GM12878 (cell line): ENCODE data around the gene TRUB2. TPM values are rescaled to one million over a fixed set of nuclear protein-coding genes. Genes with fewer than 3 reads are reported as not detected.

ENCODE experiments used
- CREM ChIP-seq: IDR thresholded peaks from 2 replicates; pipeline ENCODE4 v1.6.1; 2014; ENCODE audit warnings: antibody characterized with exemption, low read depth
- DPF2 ChIP-seq: fragments of 450-650 bp; IDR thresholded peaks from 2 replicates; pipeline ENCODE4 v1.6.1; 2017; ENCODE audit warnings: mild to moderate bottlenecking
- E2F8 ChIP-seq: fragments of 450-650 bp; IDR thresholded peaks from 2 replicates; pipeline ENCODE4 v1.6.1; 2018; ENCODE audit warnings: mild to moderate bottlenecking, low read depth, moderate library complexity; ENCODE audit not compliant: partially characterized antibody
- EP300 ChIP-seq, 2 experiments: fragments of 150-350 bp in 1 of 2; IDR thresholded peaks; 2 replicates each; pipeline ENCODE4 v1.6.1; 2011 to 2012; ENCODE audit warnings: low read depth in 2 of 2, low read length in 2 of 2, borderline replicate concordance in 1 of 2, improper control_type of control experiment in 1 of 2, inconsistent platforms in 1 of 2; ENCODE audit not compliant: control insufficient read depth in 1 of 2
- FOXM1 ChIP-seq: IDR thresholded peaks from 2 replicates; pipeline ENCODE4 v1.6.1; 2012; ENCODE audit warnings: low read depth, mild to moderate bottlenecking, inconsistent platforms, low read length, moderate library complexity
- HDGF ChIP-seq: fragments of 450-650 bp; IDR thresholded peaks from 2 replicates; pipeline ENCODE4 v1.6.1; 2016; ENCODE audit warnings: antibody characterized with exemption
- MYB ChIP-seq: fragments of 150-350 bp; IDR thresholded peaks from 2 replicates; pipeline ENCODE4 v1.6.1; 2014; ENCODE audit warnings: mild to moderate bottlenecking, low read depth, low read length, borderline replicate concordance
- POU2F2 ChIP-seq: IDR thresholded peaks from 3 replicates; pipeline ENCODE4 v1.6.1; 2011; ENCODE audit warnings: low read depth, mild to moderate bottlenecking, low read length, borderline replicate concordance
- RCOR1 ChIP-seq: conservative IDR thresholded peaks from 2 replicates; pipeline ENCODE4 v1.6.1; 2012; ENCODE audit warnings: low read depth, low read length, improper control_type of control experiment
- RELA ChIP-seq: fragments of 450-650 bp; IDR thresholded peaks from 2 replicates; pipeline ENCODE4 v1.8.0; 2014; ENCODE audit warnings: borderline replicate concordance; ENCODE audit not compliant: partially characterized antibody
- SIX5 ChIP-seq: IDR thresholded peaks from 2 replicates; pipeline ENCODE4 v1.6.1; 2011; ENCODE audit warnings: mild to moderate bottlenecking, low read depth, low read length, moderate library complexity; ENCODE audit not compliant: severe bottlenecking
- SMAD5 ChIP-seq: IDR thresholded peaks from 2 replicates; pipeline ENCODE4 v1.6.1; 2016; ENCODE audit warnings: antibody characterized with exemption, low read depth
- SREBF1 ChIP-seq: IDR thresholded peaks from 2 replicates; pipeline ENCODE4 v1.6.1; 2012; ENCODE audit warnings: mild to moderate bottlenecking, low read length
- YBX1 ChIP-seq: fragments of 450-650 bp; IDR thresholded peaks from 2 replicates; pipeline ENCODE4 v1.6.1; 2016; ENCODE audit warnings: antibody characterized with exemption
- ZBTB4 ChIP-seq: fragments of 450-650 bp; formaldehyde crosslinking; IDR thresholded peaks from 2 replicates; pipeline ENCODE4 v1.4.0; 2022; ENCODE audit warnings: mild to moderate bottlenecking, moderate library complexity
- polyA plus RNA-seq, 11 experiments: library from polyadenylated mRNA; depleted of rRNA in 4 of 11; unstranded in 6 of 11; stranded (reverse) in 5 of 11; fragments of >200 nt; fragmentation: Nextera tagmentation in 4 of 11; fragmentation: Illumina TruSeq in 1 of 11; extraction: Ambion mirVana in 4 of 11; extraction: Trizol in 1 of 11; gene quantifications; 1 replicate in 1 of 11; 2 replicates in 10 of 11; pipeline versions ENCODE4 v1.2.1 to v1.2.3, GENCODE V29; 2011 to 2016; ENCODE audit warnings: inconsistent platforms in 2 of 11, missing spikeins in 2 of 11, low read depth in 1 of 11
- total RNA-seq, 4 experiments: library from RNA; depleted of rRNA in 3 of 4; stranded (reverse); fragments of >200 nt in 3 of 4; fragmentation: Illumina TruSeq in 1 of 4; extraction: Trizol in 1 of 4; gene quantifications; 2 replicates each; pipeline versions ENCODE4 v1.2.1 to v1.2.3, GENCODE V29; 2013 to 2021
- TF ChIP-seq, protein P1 (sequence below): fragments of 450-650 bp; conservative IDR thresholded peaks from 2 replicates; pipeline ENCODE4 v1.6.1; 2017; ENCODE audit warnings: mild to moderate bottlenecking, moderate library complexity
- TF ChIP-seq, protein P2 (sequence below): fragments of 450-650 bp; IDR thresholded peaks from 2 replicates; pipeline ENCODE4 v1.6.1; 2017; ENCODE audit warnings: mild to moderate bottlenecking, moderate library complexity

The TRUB2 gene
- total and polyA plus RNA-seq, 10 of the 15 experiments (the other 5 are each of a cell fraction or from before 2014, with no cell fraction given), result 2.8 to 70.5 (median 37.2) TPM

DNA sequence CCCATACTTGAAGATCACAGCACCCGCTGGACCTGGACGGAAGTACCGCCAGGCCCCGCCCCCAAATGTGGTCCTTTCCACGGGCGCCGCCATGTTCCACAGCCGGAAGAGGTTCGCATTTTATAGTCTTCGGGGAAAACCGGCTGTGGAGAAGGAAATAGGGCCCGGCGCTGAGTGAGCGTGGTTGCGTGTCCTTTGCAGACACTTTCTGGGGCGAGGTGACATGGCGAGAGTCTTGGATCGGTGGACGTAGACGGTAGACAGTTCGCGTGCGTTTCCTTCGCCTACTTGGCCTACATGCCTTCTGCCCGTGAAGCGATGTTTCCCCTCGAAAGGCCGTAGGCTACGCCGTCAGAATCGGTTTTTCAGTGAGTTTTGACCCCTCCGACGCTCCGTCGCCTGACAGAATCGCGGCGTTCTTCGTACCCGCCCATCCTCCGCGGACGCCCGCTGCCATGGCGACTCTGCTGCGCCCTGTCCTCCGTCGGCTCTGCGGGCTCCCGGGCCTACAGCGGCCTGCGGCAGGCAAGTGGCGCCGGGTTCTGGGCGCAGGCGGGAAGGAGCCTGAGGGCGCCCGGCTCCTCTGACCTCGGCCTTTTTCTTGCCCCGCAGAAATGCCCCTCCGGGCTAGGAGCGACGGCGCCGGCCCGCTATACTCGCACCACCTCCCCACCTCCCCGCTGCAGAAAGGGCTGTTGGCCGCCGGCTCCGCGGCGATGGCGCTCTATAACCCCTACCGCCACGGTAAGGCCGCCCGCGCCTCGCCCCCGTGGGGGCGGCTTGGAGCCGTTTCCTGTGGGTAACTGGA lies at the start of gene TRUB2, which contains the start of gene COQ4 (continued):
- TF ChIP-seq ZBTB4 (CRISPR knock-in tag), result no peak
- TF ChIP-seq, protein P1, sequence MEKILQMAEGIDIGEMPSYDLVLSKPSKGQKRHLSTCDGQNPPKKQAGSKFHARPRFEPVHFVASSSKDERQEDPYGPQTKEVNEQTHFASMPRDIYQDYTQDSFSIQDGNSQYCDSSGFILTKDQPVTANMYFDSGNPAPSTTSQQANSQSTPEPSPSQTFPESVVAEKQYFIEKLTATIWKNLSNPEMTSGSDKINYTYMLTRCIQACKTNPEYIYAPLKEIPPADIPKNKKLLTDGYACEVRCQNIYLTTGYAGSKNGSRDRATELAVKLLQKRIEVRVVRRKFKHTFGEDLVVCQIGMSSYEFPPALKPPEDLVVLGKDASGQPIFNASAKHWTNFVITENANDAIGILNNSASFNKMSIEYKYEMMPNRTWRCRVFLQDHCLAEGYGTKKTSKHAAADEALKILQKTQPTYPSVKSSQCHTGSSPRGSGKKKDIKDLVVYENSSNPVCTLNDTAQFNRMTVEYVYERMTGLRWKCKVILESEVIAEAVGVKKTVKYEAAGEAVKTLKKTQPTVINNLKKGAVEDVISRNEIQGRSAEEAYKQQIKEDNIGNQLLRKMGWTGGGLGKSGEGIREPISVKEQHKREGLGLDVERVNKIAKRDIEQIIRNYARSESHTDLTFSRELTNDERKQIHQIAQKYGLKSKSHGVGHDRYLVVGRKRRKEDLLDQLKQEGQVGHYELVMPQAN, result peak; percentile 93
- TF ChIP-seq RCOR1, result peak; percentile 32; the same call in 1 of the 2 replicates
- TF ChIP-seq SREBF1, result no peak
- TF ChIP-seq POU2F2, result peak; percentile 79
- TF ChIP-seq SIX5, result peak; percentile 84
- TF ChIP-seq CREM, result peak; percentile 86
- peak; percentile 95 for TF ChIP-seq E2F8
- no peak for TF ChIP-seq FOXM1
- TF ChIP-seq EP300 (IDR thresholded peaks at IDR 0.05; ENCODE audit: borderline replicate concordance in 1 of 2, control insufficient read depth in 1 of 2, low read depth in 2 of 2, low read length in 2 of 2), result no peak
- peak; percentile 89 for TF ChIP-seq RELA
- TF ChIP-seq DPF2, result peak; percentile 59; the same call in 1 of the 2 replicates
- TF ChIP-seq SMAD5, result no peak; the same call in none of the 2 replicates
- TF ChIP-seq HDGF, result peak; percentile 90; the same call in 1 of the 2 replicates
- no peak for TF ChIP-seq YBX1
- no peak for TF ChIP-seq MYB
- TF ChIP-seq, protein P2, sequence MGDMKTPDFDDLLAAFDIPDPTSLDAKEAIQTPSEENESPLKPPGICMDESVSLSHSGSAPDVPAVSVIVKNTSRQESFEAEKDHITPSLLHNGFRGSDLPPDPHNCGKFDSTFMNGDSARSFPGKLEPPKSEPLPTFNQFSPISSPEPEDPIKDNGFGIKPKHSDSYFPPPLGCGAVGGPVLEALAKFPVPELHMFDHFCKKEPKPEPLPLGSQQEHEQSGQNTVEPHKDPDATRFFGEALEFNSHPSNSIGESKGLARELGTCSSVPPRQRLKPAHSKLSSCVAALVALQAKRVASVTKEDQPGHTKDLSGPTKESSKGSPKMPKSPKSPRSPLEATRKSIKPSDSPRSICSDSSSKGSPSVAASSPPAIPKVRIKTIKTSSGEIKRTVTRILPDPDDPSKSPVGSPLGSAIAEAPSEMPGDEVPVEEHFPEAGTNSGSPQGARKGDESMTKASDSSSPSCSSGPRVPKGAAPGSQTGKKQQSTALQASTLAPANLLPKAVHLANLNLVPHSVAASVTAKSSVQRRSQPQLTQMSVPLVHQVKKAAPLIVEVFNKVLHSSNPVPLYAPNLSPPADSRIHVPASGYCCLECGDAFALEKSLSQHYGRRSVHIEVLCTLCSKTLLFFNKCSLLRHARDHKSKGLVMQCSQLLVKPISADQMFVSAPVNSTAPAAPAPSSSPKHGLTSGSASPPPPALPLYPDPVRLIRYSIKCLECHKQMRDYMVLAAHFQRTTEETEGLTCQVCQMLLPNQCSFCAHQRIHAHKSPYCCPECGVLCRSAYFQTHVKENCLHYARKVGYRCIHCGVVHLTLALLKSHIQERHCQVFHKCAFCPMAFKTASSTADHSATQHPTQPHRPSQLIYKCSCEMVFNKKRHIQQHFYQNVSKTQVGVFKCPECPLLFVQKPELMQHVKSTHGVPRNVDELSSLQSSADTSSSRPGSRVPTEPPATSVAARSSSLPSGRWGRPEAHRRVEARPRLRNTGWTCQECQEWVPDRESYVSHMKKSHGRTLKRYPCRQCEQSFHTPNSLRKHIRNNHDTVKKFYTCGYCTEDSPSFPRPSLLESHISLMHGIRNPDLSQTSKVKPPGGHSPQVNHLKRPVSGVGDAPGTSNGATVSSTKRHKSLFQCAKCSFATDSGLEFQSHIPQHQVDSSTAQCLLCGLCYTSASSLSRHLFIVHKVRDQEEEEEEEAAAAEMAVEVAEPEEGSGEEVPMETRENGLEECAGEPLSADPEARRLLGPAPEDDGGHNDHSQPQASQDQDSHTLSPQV, result no peak
